CD14-positive monocyte (primary cell): ENCODE measurements around the gene EP400. TPM values are rescaled to one million over a fixed set of nuclear protein-coding genes. Genes with fewer than 3 reads are reported as not detected.
A peak's percentile ranks its signal among the peaks of the same experiment; 100 is the strongest.

Source experiments
- DNase-seq, 3 donors: peaks; one replicate each; pipeline ENCODE4 v3.0.0-alpha.2; 2011 to 2022
- H2AFZ ChIP-seq: 2 replicates; pipeline ENCODE4 v1.6.0; 2012; ENCODE audit warnings: mild to moderate bottlenecking, low read depth, low read length, inconsistent platforms; ENCODE audit not compliant: insufficient read depth, poor library complexity, severe bottlenecking
- H3K27ac ChIP-seq, 2 donors: 1 replicate in 1 of 2; 2 replicates in 1 of 2; pipeline ENCODE4 v1.5.1; 2012 to 2013; ENCODE audit warnings: low read length in 2 of 2, control low read depth in 1 of 2, inconsistent platforms in 1 of 2, low read depth in 1 of 2, mild to moderate bottlenecking in 1 of 2
- H3K27me3 ChIP-seq, 2 donors: one replicate each; pipeline versions ENCODE4 v1.6.0 to v1.6.1; 2011 to 2013; ENCODE audit warnings: low read length in 2 of 2; ENCODE audit not compliant: control insufficient read depth in 2 of 2, insufficient read depth in 2 of 2
- H3K36me3 ChIP-seq, 2 donors: replicated peaks in 1 of 2; 1 replicate in 1 of 2; 2 replicates in 1 of 2; pipeline versions ENCODE4 v1.5.1 to v1.6.1; 2012 to 2013; ENCODE audit warnings: low read length in 2 of 2, control low read depth in 1 of 2, inconsistent platforms in 1 of 2, mild to moderate bottlenecking in 1 of 2; ENCODE audit not compliant: insufficient read depth in 2 of 2, control insufficient read depth in 1 of 2
- H3K4me1 ChIP-seq, 2 donors: 1 replicate in 1 of 2; 2 replicates in 1 of 2; pipeline versions ENCODE4 v1.5.1 to v1.6.1; 2012 to 2013; ENCODE audit warnings: low read length in 2 of 2, control low read depth in 1 of 2, inconsistent platforms in 1 of 2, mild to moderate bottlenecking in 1 of 2, moderate library complexity in 1 of 2; ENCODE audit not compliant: insufficient read depth in 2 of 2, control insufficient read depth in 1 of 2
- H3K4me2 ChIP-seq: replicated peaks from 2 replicates; pipeline ENCODE3; 2012; ENCODE audit warnings: low read length, moderate library complexity, mild to moderate bottlenecking; ENCODE audit not compliant: poor library complexity, severe bottlenecking; ENCODE audit errors: extremely low read depth
- H3K4me3 ChIP-seq, 3 experiments: fragments of 200-600 bp in 1 of 3; sonication (generic) in 1 of 3; replicated peaks in 1 of 3; 1 replicate in 2 of 3; 2 replicates in 1 of 3; pipeline ENCODE4 v1.5.1; 2011 to 2013; ENCODE audit warnings: low read length in 3 of 3, mild to moderate bottlenecking in 3 of 3, control low read depth in 2 of 3, low read depth in 2 of 3, inconsistent platforms in 1 of 3, moderate library complexity in 1 of 3
- H3K79me2 ChIP-seq: 2 replicates; pipeline ENCODE4 v1.6.0; 2012; ENCODE audit warnings: mild to moderate bottlenecking, control low read depth, inconsistent platforms, low read length, moderate library complexity; ENCODE audit not compliant: insufficient read depth
- H3K9ac ChIP-seq: 2 replicates; pipeline ENCODE4 v1.6.0; 2017; ENCODE audit warnings: low read length, mild to moderate bottlenecking; ENCODE audit not compliant: insufficient read depth, poor library complexity, severe bottlenecking
- H3K9me3 ChIP-seq, 2 donors: replicated peaks in 1 of 2; 1 replicate in 1 of 2; 2 replicates in 1 of 2; pipeline versions ENCODE4 v1.5.1 to v1.6.1; 2012 to 2013; ENCODE audit warnings: low read length in 2 of 2, control low read depth in 1 of 2; ENCODE audit not compliant: control insufficient read depth in 1 of 2, insufficient read depth in 1 of 2
- H4K20me1 ChIP-seq: 2 replicates; pipeline ENCODE4 v1.6.0; 2012; ENCODE audit warnings: mild to moderate bottlenecking, low read length, control low read depth, moderate library complexity; ENCODE audit not compliant: insufficient read depth
- H3K27ac Mint-ChIP-seq, 7 donors: one replicate each; pipeline ENCODE4 v1.8.0; 2020; ENCODE audit warnings: mild to moderate bottlenecking in 7 of 7, mixed read lengths in 7 of 7, moderate library complexity in 6 of 7, inconsistent platforms in 2 of 7
- H3K27me3 Mint-ChIP-seq, 3 donors: one replicate each; pipeline ENCODE4 v1.8.0; 2021 to 2022; ENCODE audit warnings: low read depth in 3 of 3, mild to moderate bottlenecking in 3 of 3, mixed read lengths in 3 of 3, moderate library complexity in 3 of 3, inconsistent platforms in 1 of 3
- H3K36me3 Mint-ChIP-seq, 2 donors: one replicate each; pipeline ENCODE4 v1.8.0; 2020; ENCODE audit warnings: mixed read lengths in 2 of 2, inconsistent platforms in 1 of 2, mild to moderate bottlenecking in 1 of 2
- H3K4me1 Mint-ChIP-seq: one replicate; pipeline ENCODE4 v1.8.0; 2020; ENCODE audit warnings: mild to moderate bottlenecking, mixed read lengths
- H3K4me3 Mint-ChIP-seq, 2 donors: one replicate each; pipeline ENCODE4 v1.8.0; 2020; ENCODE audit warnings: mild to moderate bottlenecking in 2 of 2, mixed read lengths in 2 of 2, moderate library complexity in 1 of 2
- H3K9me3 Mint-ChIP-seq, 7 donors: one replicate each; pipeline ENCODE4 v1.8.0; 2020 to 2022; ENCODE audit warnings: mixed read lengths in 7 of 7, mild to moderate bottlenecking in 6 of 7, moderate library complexity in 6 of 7, inconsistent platforms in 2 of 7
- CTCF ChIP-seq: fragments of 200-600 bp; IDR thresholded peaks from one replicate; pipeline ENCODE4 v1.8.0; 2022; ENCODE audit warnings: antibody characterized with exemption, mild to moderate bottlenecking
- WGBS: methylation state at CpG from one replicate; pipeline ENCODE4 v1.1.5; 2013; ENCODE audit warnings: missing lambda C conversion rate; ENCODE audit not compliant: insufficient coverage; 5-methylcytosine and 5-hydroxymethylcytosine counted together
- intact Hi-C, 2 donors: fragments of 100-400 bp; cut with micrococcal nuclease; formaldehyde crosslinking; loops; one replicate each; pipeline versions ENCODE4 v1.15.0 to v1.15.1; 2023
- polyA plus RNA-seq, 3 donors: library from polyadenylated mRNA; depleted of rRNA in 1 of 3; unstranded in 2 of 3; stranded (reverse) in 1 of 3; fragments of 300-500 nt in 2 of 3; fragments of >200 nt in 1 of 3; fragmentation: Illumina TruSeq in 2 of 3; gene quantifications; 1 replicate in 2 of 3; 2 replicates in 1 of 3; pipeline ENCODE4 v1.2.3, GENCODE V29; 2012 to 2021

The EP400 gene
- polyA plus RNA-seq, 3 donors = 0.65 to 12.1 (median 0.81) TPM

DNA sequence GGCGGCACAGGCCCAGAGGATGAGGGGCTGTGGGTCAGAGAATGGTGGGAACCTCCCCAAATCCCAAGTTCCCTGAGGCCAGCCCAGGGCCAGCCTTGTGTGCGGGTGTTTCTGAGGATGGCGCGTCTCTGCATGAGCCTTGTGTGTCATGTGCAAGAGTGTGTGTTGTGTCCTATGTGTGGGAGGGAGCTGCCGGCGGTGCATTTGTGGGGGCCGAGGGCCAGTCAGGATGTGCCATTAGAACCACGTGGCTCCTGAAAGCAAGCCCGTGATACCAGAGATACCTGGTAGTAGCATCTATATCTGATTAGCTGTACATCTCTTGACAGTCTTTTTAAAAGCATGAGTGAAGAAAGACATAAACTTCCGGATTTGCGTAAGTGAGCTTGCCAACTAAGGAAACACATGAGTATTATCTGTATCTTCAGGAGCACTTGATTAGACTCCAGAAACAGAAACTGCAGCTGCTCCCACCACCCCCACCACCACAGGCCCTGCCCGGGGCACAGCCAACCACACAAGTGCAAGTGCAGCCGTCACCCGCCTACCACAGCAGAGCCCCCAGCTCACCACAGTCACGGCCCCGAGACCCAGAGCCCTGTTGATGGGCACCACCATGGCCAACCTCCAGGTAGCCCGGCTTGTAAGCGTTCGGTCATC is 175.2 kb downstream of the EP400 start:
- Mint-ChIP-seq H3K27me3 (no peaks in the 10 kb centered on the region), H3K4me3 (no peak overlapping the region), H3K27ac (peak overlapping the region in 1 of 7 donors; percentile 0), H3K36me3 (peaks cover 52 to 59% of the 10 kb centered on the region in 2 donors), H3K4me1 (no peaks in the 10 kb centered on the region), H3K9me3 (peaks cover 1 to 8% (median 5%) of the 10 kb centered on the region in 7 donors)
- Histone ChIP-seq H3K4me1 (no peaks in the 10 kb centered on the region), H3K9ac (no peak overlapping the region), H3K27me3 (no peaks in the 10 kb centered on the region), H3K36me3 (peaks cover 27 to 58% of the 10 kb centered on the region in 2 donors), H3K4me2 (no peak overlapping the region), H3K79me2 (no peaks in the 10 kb centered on the region), H3K9me3 (no peaks in the 10 kb centered on the region), H3K4me3 (no peak overlapping the region), H4K20me1 (no peaks in the 10 kb centered on the region), H2AFZ (no peak overlapping the region), H3K27ac (no peak overlapping the region)
- intact Hi-C loops = no loop called here
- no peak for TF ChIP-seq CTCF
- DNase-seq = peak in 1 of 3 donors; percentile 28
- 87% methylated on average over 14 of the region's 19 CpGs for WGBS

- Mint-ChIP-seq H3K27ac (no peak overlapping the region), H3K36me3 (peaks cover 49 to 53% of the 10 kb centered on the region in 2 donors), H3K9me3 (peaks cover 1 to 8% (median 5%) of the 10 kb centered on the region in 7 donors), H3K4me3 (no peak overlapping the region), H3K27me3 (no peaks in the 10 kb centered on the region), H3K4me1 (no peaks in the 10 kb centered on the region)
- no peak for DNase-seq
- WGBS = 97% methylated on average over 7 of the region's 12 CpGs
- Histone ChIP-seq H3K9ac (no peak overlapping the region), H3K27ac (no peak overlapping the region), H3K36me3 (peaks cover 27 to 57% of the 10 kb centered on the region in 2 donors), H4K20me1 (no peaks in the 10 kb centered on the region), H3K4me2 (no peak overlapping the region), H3K9me3 (no peaks in the 10 kb centered on the region), H2AFZ (no peak overlapping the region), H3K79me2 (no peaks in the 10 kb centered on the region), H3K4me3 (no peak overlapping the region), H3K4me1 (no peaks in the 10 kb centered on the region), H3K27me3 (no peaks in the 10 kb centered on the region)
- intact Hi-C loops = no loop called here
- TF ChIP-seq CTCF = no peak
Observed at GRCh38 chr12:132125736-132126135, 176.0 kb downstream of the EP400 start.
